Neuronal stem cell (in vitro differentiated cells): ENCODE measurements around the gene ZNF134.
A peak's percentile ranks its signal among the peaks of the same experiment; 100 is the strongest.

Source experiments
- DNase-seq: peaks from one replicate; pipeline ENCODE4 v3.0.0-alpha.2; 2013; ENCODE audit warnings: low spot score
- H2AFZ ChIP-seq: one replicate; pipeline ENCODE4 v1.6.1; 2013; ENCODE audit warnings: mild to moderate bottlenecking, low read length, inconsistent platforms
- H2AK5ac ChIP-seq: 2 replicates; pipeline ENCODE4 v1.6.1; 2013; ENCODE audit warnings: low read depth, mild to moderate bottlenecking, inconsistent platforms, low read length, moderate library complexity, mixed read lengths
- H2BK120ac ChIP-seq: 2 replicates; pipeline ENCODE4 v1.6.1; 2013; ENCODE audit warnings: low read depth, mild to moderate bottlenecking, inconsistent platforms, low read length, moderate library complexity, mixed read lengths
- H2BK12ac ChIP-seq: one replicate; pipeline ENCODE4 v1.6.1; 2013; ENCODE audit warnings: low read length, inconsistent platforms
- H2BK15ac ChIP-seq: 2 replicates; pipeline ENCODE4 v1.6.1; 2013; ENCODE audit warnings: mild to moderate bottlenecking, low read length, inconsistent platforms, mixed read lengths
- H2BK5ac ChIP-seq: one replicate; pipeline ENCODE4 v1.6.1; 2013; ENCODE audit warnings: inconsistent platforms, mild to moderate bottlenecking, low read length, moderate library complexity
- H3K14ac ChIP-seq: one replicate; pipeline ENCODE4 v1.6.1; 2013; ENCODE audit warnings: low read length, inconsistent platforms
- H3K18ac ChIP-seq: 2 replicates; pipeline ENCODE4 v1.6.1; 2013; ENCODE audit warnings: low read length, inconsistent platforms
- H3K23ac ChIP-seq: 2 replicates; pipeline ENCODE4 v1.6.1; 2013; ENCODE audit warnings: low read depth, mild to moderate bottlenecking, mixed read lengths, low read length, inconsistent platforms; ENCODE audit not compliant: poor library complexity
- H3K27ac ChIP-seq: replicated peaks from 3 replicates; pipeline ENCODE4 v1.5.1; 2013; ENCODE audit warnings: low read length, inconsistent platforms
- H3K27me3 ChIP-seq, 3 experiments: 2 replicates each; pipeline ENCODE4 v1.6.1; 2013; ENCODE audit warnings: low read length in 3 of 3, mild to moderate bottlenecking in 2 of 3, inconsistent platforms in 1 of 3, low read depth in 1 of 3, mixed read lengths in 1 of 3, moderate library complexity in 1 of 3; ENCODE audit not compliant: control insufficient read depth in 3 of 3, insufficient read depth in 3 of 3
- H3K36me3 ChIP-seq, 2 donors: replicated peaks in 1 of 2; 2 replicates each; pipeline ENCODE4 v1.6.1; 2013; ENCODE audit warnings: low read length in 2 of 2; ENCODE audit not compliant: control insufficient read depth in 2 of 2, insufficient read depth in 2 of 2
- H3K4ac ChIP-seq: 2 replicates; pipeline ENCODE4 v1.6.1; 2013; ENCODE audit warnings: inconsistent platforms, mild to moderate bottlenecking, low read length, moderate library complexity
- H3K4me1 ChIP-seq, 2 donors: 1 replicate in 1 of 2; 2 replicates in 1 of 2; pipeline ENCODE4 v1.6.1; 2013; ENCODE audit warnings: low read length in 2 of 2, low read depth in 1 of 2; ENCODE audit not compliant: control insufficient read depth in 2 of 2, insufficient read depth in 1 of 2
- H3K4me2 ChIP-seq: one replicate; pipeline ENCODE4 v1.6.1; 2013; ENCODE audit warnings: mild to moderate bottlenecking, low read length, inconsistent platforms; ENCODE audit not compliant: insufficient read depth, poor library complexity, severe bottlenecking
- H3K4me3 ChIP-seq, 2 donors: 2 replicates each; pipeline ENCODE4 v1.5.1; 2013; ENCODE audit warnings: low read length in 2 of 2, mild to moderate bottlenecking in 2 of 2, inconsistent platforms in 1 of 2, moderate library complexity in 1 of 2
- H3K79me1 ChIP-seq: one replicate; pipeline ENCODE4 v1.6.1; 2013; ENCODE audit warnings: low read depth, mild to moderate bottlenecking, inconsistent platforms, low read length, moderate library complexity
- H3K9ac ChIP-seq: one replicate; pipeline ENCODE4 v1.6.1; 2013; ENCODE audit warnings: mild to moderate bottlenecking, low read depth, low read length, inconsistent platforms; ENCODE audit not compliant: poor library complexity
- H3K9me3 ChIP-seq, 2 donors: replicated peaks in 1 of 2; 2 replicates each; pipeline versions ENCODE3 to v1.6.1; 2013; ENCODE audit warnings: low read length in 2 of 2, mild to moderate bottlenecking in 2 of 2, inconsistent platforms in 1 of 2, low read depth in 1 of 2, mixed read lengths in 1 of 2, moderate library complexity in 1 of 2; ENCODE audit not compliant: control insufficient read depth in 2 of 2, insufficient read depth in 1 of 2
- H4K8ac ChIP-seq: one replicate; pipeline ENCODE4 v1.6.1; 2013; ENCODE audit warnings: low read depth, mild to moderate bottlenecking, inconsistent platforms, low read length, moderate library complexity
- H4K91ac ChIP-seq: one replicate; pipeline ENCODE4 v1.6.1; 2013; ENCODE audit warnings: low read length, low read depth, mild to moderate bottlenecking, inconsistent platforms; ENCODE audit not compliant: poor library complexity
- WGBS, 2 donors: extraction: QIAGEN DNeasy Blood & Tissue Kit; methylation state at CpG; one replicate each; pipeline ENCODE4 v1.1.7; 2013; ENCODE audit warnings: missing lambda C conversion rate in 2 of 2, mixed read lengths in 1 of 2; ENCODE audit not compliant: insufficient read length in 2 of 2, insufficient replicate concordance in 1 of 2; ENCODE audit errors: extremely low coverage in 2 of 2; 5-methylcytosine and 5-hydroxymethylcytosine counted together

Gene ZNF134

DNA sequence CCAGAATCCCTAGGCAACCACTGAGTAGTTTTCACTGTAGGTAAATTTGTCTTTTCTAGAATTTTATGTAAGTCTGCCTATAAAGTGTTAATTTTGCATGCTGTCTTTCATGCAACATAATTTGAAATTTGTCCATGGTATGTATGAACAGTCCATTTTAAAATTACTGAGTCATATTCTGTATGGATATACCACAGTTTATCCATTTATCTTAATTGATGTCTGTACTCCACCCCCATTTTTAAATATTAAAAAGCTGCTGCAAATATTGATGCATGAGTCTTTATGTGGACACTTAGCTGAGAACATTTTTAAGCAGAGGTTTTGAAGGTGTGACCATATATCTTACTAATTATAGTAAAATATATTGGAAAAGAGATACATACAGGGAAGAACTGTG, 9.0 kb downstream of the ZNF134 start:
- H4K8ac ChIP-seq = no peak overlapping the region
- DNase-seq = no peak
- no peaks in the 10 kb centered on the region for H3K27me3 ChIP-seq
- H2BK15ac ChIP-seq = no peak overlapping the region
- H3K9ac ChIP-seq = no peak overlapping the region
- no peaks in the 10 kb centered on the region for H3K4me1 ChIP-seq
- no peak overlapping the region for H3K4me3 ChIP-seq
- no peak overlapping the region for H2AK5ac ChIP-seq
- no peak overlapping the region for H3K23ac ChIP-seq
- H3K18ac ChIP-seq = no peak overlapping the region
- H3K9me3 ChIP-seq = peaks cover 59 to 88% of the 10 kb centered on the region in 2 donors
- no peak overlapping the region for H2AFZ ChIP-seq
- no peak overlapping the region for H2BK120ac ChIP-seq
- no peak overlapping the region for H3K4me2 ChIP-seq
- H2BK5ac ChIP-seq = no peak overlapping the region
- peaks cover 56 to 88% of the 10 kb centered on the region in 2 donors for H3K36me3 ChIP-seq
- H3K14ac ChIP-seq = no peak overlapping the region
- no peak overlapping the region for H3K27ac ChIP-seq
- H2BK12ac ChIP-seq = no peak overlapping the region
- no peak overlapping the region for H4K91ac ChIP-seq
- no peak overlapping the region for H3K4ac ChIP-seq
- peaks cover 5% of the 10 kb centered on the region for H3K79me1 ChIP-seq

DNA sequence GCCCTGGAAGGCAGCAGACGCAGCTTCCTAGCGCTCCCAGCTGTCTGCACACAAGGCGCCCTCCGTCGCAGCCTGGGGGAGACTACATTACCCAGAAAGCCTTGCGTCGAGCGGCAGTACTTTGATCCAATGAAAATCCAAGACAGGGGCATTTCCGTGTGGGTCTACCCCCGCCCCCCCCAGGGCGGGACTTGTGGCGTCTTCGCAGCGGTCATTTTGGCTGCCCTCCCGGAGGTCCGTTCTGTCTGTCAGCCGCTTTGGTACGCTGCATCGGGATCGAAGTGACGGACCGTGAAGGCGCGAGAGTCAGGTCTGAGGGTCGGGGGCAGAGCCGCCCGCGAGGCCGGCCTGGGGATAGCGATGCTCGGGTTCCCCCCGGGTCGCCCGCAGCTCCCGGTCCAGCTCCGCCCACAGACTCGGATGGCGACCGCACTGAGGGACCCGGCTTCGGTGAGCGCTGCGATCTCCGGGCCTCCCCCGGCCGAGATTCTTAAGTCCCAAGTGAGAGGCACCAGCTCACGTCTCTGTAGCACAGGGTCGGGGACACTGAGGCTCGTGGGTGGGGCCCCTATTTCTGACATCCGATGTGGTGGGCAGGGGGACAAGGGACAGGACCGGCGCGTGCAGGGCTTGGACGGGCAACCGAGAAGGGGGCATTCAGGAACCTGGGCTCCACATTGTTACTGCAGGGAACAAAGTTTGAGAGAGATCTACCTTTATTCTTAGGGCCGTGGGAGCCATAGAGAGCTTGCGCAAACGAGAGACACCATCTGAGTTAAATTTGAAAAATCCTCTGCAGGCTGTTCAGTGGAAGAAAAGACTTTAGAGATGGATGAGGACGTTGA, 19.2 kb downstream of the ZNF134 start, which contains the start of gene ZNF211:
Gene ZNF211, plus strand, starts transcription at position 182 of the 845 bp plus-strand sequence. Its CDS starts 179 bp downstream, at position 361.
- no peak within 1 kb of the TSS for H3K27ac ChIP-seq
- no peak within 1 kb of the TSS for H3K23ac ChIP-seq
- peak; percentile 94 for DNase-seq
- H3K36me3 ChIP-seq = peaks cover 9 to 63% of the 10 kb centered on the region in 2 donors
- H2BK5ac ChIP-seq = no peak within 1 kb of the TSS
- peaks cover 2 to 50% of the 10 kb centered on the region in 2 donors for H3K9me3 ChIP-seq
- no CpG with 5 or more reads among the region's 59 CpGs for WGBS, 2 donors
- no peak within 1 kb of the TSS for H4K8ac ChIP-seq
- H3K9ac ChIP-seq = peak within 1 kb of the TSS; percentile 95
- H2BK120ac ChIP-seq = no peak within 1 kb of the TSS
- H3K18ac ChIP-seq = peak within 1 kb of the TSS; percentile 92
- H3K4me2 ChIP-seq = peak within 1 kb of the TSS; percentile 64
- H3K4me3 ChIP-seq = peak within 1 kb of the TSS; percentile 69 to 96
- H2BK15ac ChIP-seq = no peak within 1 kb of the TSS
- peaks cover 2% of the 10 kb centered on the region for H3K79me1 ChIP-seq
- no peak within 1 kb of the TSS for H4K91ac ChIP-seq
- no peak within 1 kb of the TSS for H3K14ac ChIP-seq
- H3K4me1 ChIP-seq = peaks cover 3 to 7% of the 10 kb centered on the region in 2 donors
- H2AK5ac ChIP-seq = no peak within 1 kb of the TSS
- no peak within 1 kb of the TSS for H3K4ac ChIP-seq
- no peak within 1 kb of the TSS for H2BK12ac ChIP-seq
- H3K27me3 ChIP-seq = peaks cover 0 to 2% (median 0%) of the 10 kb centered on the region in 3 experiments
- peak within 1 kb of the TSS; percentile 96 for H2AFZ ChIP-seq

DNA sequence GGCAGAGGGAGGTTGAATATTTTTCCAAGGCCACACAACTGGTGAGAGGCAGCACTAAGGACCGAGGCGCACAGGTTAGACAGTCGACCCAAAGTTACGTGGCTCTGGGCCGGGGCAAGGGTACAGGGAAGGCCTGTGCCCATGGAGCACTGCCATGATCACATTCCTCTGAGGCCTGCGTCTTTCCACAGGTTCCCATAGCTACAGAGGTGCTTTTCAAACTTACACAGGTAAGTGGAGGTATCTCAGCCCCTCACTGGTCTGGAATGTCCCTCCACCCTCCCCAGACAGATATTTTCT, 19.7 kb downstream of the ZNF134 start:
- Histone ChIP-seq H2BK5ac (no peak overlapping the region), H2BK12ac (no peak overlapping the region), H3K9ac (no peak overlapping the region), H3K9me3 (peaks cover 2 to 52% of the 10 kb centered on the region in 2 donors), H4K8ac (no peak overlapping the region), H3K27ac (no peak overlapping the region), H3K79me1 (peaks cover 2% of the 10 kb centered on the region), H2BK15ac (no peak overlapping the region), H2AFZ (peak overlapping the region; percentile 96), H3K4me1 (peaks cover 3 to 7% of the 10 kb centered on the region in 2 donors), H3K4me3 (peak overlapping the region; percentile 69 to 96), H3K18ac (no peak overlapping the region), H3K14ac (no peak overlapping the region), H4K91ac (no peak overlapping the region), H3K4me2 (peak overlapping the region; percentile 64), H2BK120ac (no peak overlapping the region), H3K23ac (no peak overlapping the region), H3K27me3 (peaks cover 0 to 2% (median 0%) of the 10 kb centered on the region in 3 experiments), H3K4ac (no peak overlapping the region), H3K36me3 (peaks cover 9 to 66% of the 10 kb centered on the region in 2 donors), H2AK5ac (no peak overlapping the region)
- DNase-seq = no peak
- no CpG with 5 or more reads among the region's 6 CpGs for WGBS, 2 donors

DNA sequence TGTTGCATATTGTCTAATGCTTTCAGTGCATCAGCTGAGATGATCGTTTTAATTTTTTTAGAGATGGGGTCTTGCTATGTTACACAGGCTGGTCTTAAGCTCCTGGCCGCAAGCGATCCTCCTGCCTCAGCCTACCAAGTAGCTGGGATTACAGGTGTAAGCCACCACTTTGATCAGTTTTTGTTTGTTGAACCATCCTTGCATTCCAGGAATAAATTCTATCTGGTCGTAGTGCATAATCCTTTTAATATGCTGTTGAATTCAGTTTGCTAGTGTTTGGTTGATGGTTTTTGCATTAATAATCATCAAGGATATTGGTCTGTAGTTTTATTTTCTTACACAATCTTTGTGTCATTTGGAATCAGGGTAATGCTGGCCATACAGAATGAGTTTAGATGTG, 23.3 kb downstream of the ZNF134 start:
- peaks cover 2% of the 10 kb centered on the region for H3K79me1 ChIP-seq
- no peak overlapping the region for H3K27ac ChIP-seq
- no peak overlapping the region for H3K4me3 ChIP-seq
- H3K9me3 ChIP-seq = peaks cover 24 to 80% of the 10 kb centered on the region in 2 donors
- no peak overlapping the region for H3K4me2 ChIP-seq
- no peak overlapping the region for H3K4ac ChIP-seq
- no peak for DNase-seq
- H2BK120ac ChIP-seq = no peak overlapping the region
- H3K9ac ChIP-seq = no peak overlapping the region
- no peak overlapping the region for H2AK5ac ChIP-seq
- H4K91ac ChIP-seq = no peak overlapping the region
- no peak overlapping the region for H4K8ac ChIP-seq
- no peak overlapping the region for H3K18ac ChIP-seq
- H2BK15ac ChIP-seq = no peak overlapping the region
- WGBS, 2 donors = no CpG with 5 or more reads among the region's 4 CpGs
- H3K14ac ChIP-seq = no peak overlapping the region
- H2AFZ ChIP-seq = no peak overlapping the region
- H3K36me3 ChIP-seq = peaks cover 31 to 82% of the 10 kb centered on the region in 2 donors
- no peak overlapping the region for H3K23ac ChIP-seq
- H2BK12ac ChIP-seq = no peak overlapping the region
- no peaks in the 10 kb centered on the region for H3K27me3 ChIP-seq
- no peak overlapping the region for H2BK5ac ChIP-seq
- peaks cover 3 to 7% of the 10 kb centered on the region in 2 donors for H3K4me1 ChIP-seq
